GM23248 (cell line): Measurements from ENCODE around the gene MAP3K1.

ENCODE experiments used
- EZH2 ChIP-seq: fragments of 200-600 bp; sonication (generic); IDR thresholded peaks from 2 replicates; pipeline ENCODE4 v1.6.1; 2018; ENCODE audit warnings: antibody characterized with exemption, mild to moderate bottlenecking; ENCODE audit not compliant: insufficient read depth, poor library complexity, severe bottlenecking
- EZH2phosphoT487 ChIP-seq: fragments of 200-600 bp; sonication (generic); IDR thresholded peaks from 2 replicates; pipeline ENCODE4 v1.6.1; 2018; ENCODE audit warnings: antibody characterized with exemption, moderate library complexity, mild to moderate bottlenecking, low read depth; ENCODE audit not compliant: insufficient read depth

GRCh38 chr5:56917534-56917933 lies 102.2 kb downstream of the MAP3K1 start:
- TF ChIP-seq EZH2 = no peak
- no peak for TF ChIP-seq EZH2phosphoT487
